ENCODE measurements around the gene CDON. TPM values are rescaled to one million over a fixed set of nuclear protein-coding genes. Genes with fewer than 3 reads are reported as not detected.

The CDON gene
- total and polyA plus RNA-seq, 8 donors = 0.80 to 10.7 (median 2.9) TPM

GRCh38 chr11:125925804-125926203, 136.9 kb downstream of the CDON start:
- DNase-seq (no peak), ATAC-seq (no peak), FAIRE-seq (no peak)
- peaks cover 0 to 8% (median 0%) of the 10 kb centered on the region in 3 donors for H3K4me1 ChIP-seq
- no peak overlapping the region for H3K4me3 ChIP-seq
- H3K27me3 ChIP-seq = no peaks in the 10 kb centered on the region
- TF ChIP-seq CTCF (IDR thresholded peaks at IDR 0.05) = no peak
- no peaks in the 10 kb centered on the region for H3K36me3 ChIP-seq
- WGBS, 2 donors = 47 to 60% methylated on average over 3 of the region's 3 CpGs
- H3K27ac ChIP-seq = no peak overlapping the region
- H3K9me3 ChIP-seq = no peaks in the 10 kb centered on the region
- intact Hi-C loops (cut with DNase I) = loop anchor here in 1 of 3 donors (10.0 kb wide), 1 partner anchor 259 kb away; no protein-coding TSS in a partner anchor

GRCh38 chr11:125925247-125925740, 137.4 kb downstream of the CDON start:
- no peak for TF ChIP-seq CTCF (IDR thresholded peaks at IDR 0.05)
- no peaks in the 10 kb centered on the region for H3K27me3 ChIP-seq
- FAIRE-seq (no peak), DNase-seq (peak in 1 of 6 donors; percentile 42), ATAC-seq (peak; percentile 68 to 85 (median 80))
- no peaks in the 10 kb centered on the region for H3K36me3 ChIP-seq
- intact Hi-C loops (cut with DNase I) = loop anchor here in 1 of 3 donors (10.0 kb wide), 1 partner anchor 260 kb away; no protein-coding TSS in a partner anchor
- no peaks in the 10 kb centered on the region for H3K9me3 ChIP-seq
- no peak overlapping the region for H3K4me3 ChIP-seq
- peaks cover 0 to 8% (median 0%) of the 10 kb centered on the region in 3 donors for H3K4me1 ChIP-seq
- H3K27ac ChIP-seq = no peak overlapping the region
- 13% methylated on average over 6 of the region's 6 CpGs for WGBS, 2 donors

GRCh38 chr11:125924384-125925007, 138.2 kb downstream of the CDON start:
- no peak for FAIRE-seq
- intact Hi-C loops (cut with DNase I) = loop anchor here (5.0 to 10.0 kb wide), 2 partner anchors 260 to 268 kb away; no protein-coding TSS in a partner anchor
- 68 to 82% methylated on average over 9 of the region's 9 CpGs for WGBS, 2 donors
- Histone ChIP-seq H3K4me1 (peaks cover 0 to 8% (median 0%) of the 10 kb centered on the region in 3 donors), H3K9me3 (no peaks in the 10 kb centered on the region), H3K27ac (no peak overlapping the region), H3K36me3 (no peaks in the 10 kb centered on the region), H3K27me3 (no peaks in the 10 kb centered on the region), H3K4me3 (no peak overlapping the region)
- DNase-seq = no peak
- TF ChIP-seq CTCF (IDR thresholded peaks at IDR 0.05) = no peak
- no peak for ATAC-seq

GRCh38 chr11:125923633-125924032, 139.0 kb downstream of the CDON start:
- intact Hi-C loops (cut with DNase I) = loop anchor here (5.0 to 10.0 kb wide), 2 partner anchors 261 to 269 kb away; no protein-coding TSS in a partner anchor
- no peak for FAIRE-seq
- no peak for DNase-seq

More at GRCh38 chr11:125923633-125924032, 139.0 kb downstream of the CDON start:
- ATAC-seq = no peak
- no peaks in the 10 kb centered on the region for H3K9me3 ChIP-seq
- no peak overlapping the region for H3K27ac ChIP-seq
- H3K4me1 ChIP-seq = peaks cover 0 to 8% (median 0%) of the 10 kb centered on the region in 3 donors
- H3K36me3 ChIP-seq = no peaks in the 10 kb centered on the region
- TF ChIP-seq CTCF (IDR thresholded peaks at IDR 0.05) = no peak
- H3K27me3 ChIP-seq = no peaks in the 10 kb centered on the region
- no peak overlapping the region for H3K4me3 ChIP-seq
- 75 to 86% methylated on average over 8 of the region's 8 CpGs for WGBS, 2 donors
